ENCODE results near the gene TPSD1. TPM values are rescaled to one million over a fixed set of nuclear protein-coding genes. Genes with fewer than 3 reads are reported as not detected.

The TPSD1 gene
- total RNA-seq, 1 experiment from 2014 or later, result not detected

GRCh38 chr16:1213231-1213630, 42.6 kb upstream of the TPSD1 start:
- H3K27ac Mint-ChIP-seq, result no peak overlapping the region
- Histone ChIP-seq H3K27me3 (ENCODE audit: insufficient read depth, low read length) (no peaks in the 10 kb centered on the region), H3K18ac (ENCODE audit: insufficient read length, low read depth, low read length) (no peak overlapping the region), H4K20me1 (ENCODE audit: control insufficient read depth, insufficient read depth, insufficient read length) (peaks cover 3% of the 10 kb centered on the region), H3K4me2 (ENCODE audit: insufficient read depth, insufficient read length, low read length) (no peak overlapping the region), H3T11ph (ENCODE audit: low read length) (no peak overlapping the region), H2BK5ac (ENCODE audit: insufficient read length, low read length) (no peak overlapping the region), H2BK20ac (ENCODE audit: low read depth, low read length, poor library complexity, severe bottlenecking) (no peak overlapping the region), H3K27ac (ENCODE audit: insufficient read length, low read depth, low read length) (no peak overlapping the region), H3K23me2 (ENCODE audit: insufficient read length, low read depth, low read length, poor library complexity, severe bottlenecking) (no peaks in the 10 kb centered on the region), H4K91ac (ENCODE audit: insufficient read length, low read depth, low read length) (no peak overlapping the region), H4K5ac (ENCODE audit: insufficient read length, low read depth, low read length) (no peak overlapping the region), H3K4me1 (ENCODE audit: insufficient read depth, low read length) (no peaks in the 10 kb centered on the region), H3K23ac (ENCODE audit: insufficient read length, low read depth, low read length) (no peak overlapping the region), H3K56ac (ENCODE audit: insufficient read length, low read depth, low read length) (no peak overlapping the region), H2BK120ac (ENCODE audit: low read depth, low read length, poor library complexity, severe bottlenecking) (no peak overlapping the region), H3K79me1 (ENCODE audit: insufficient read depth, low read depth, low read length, poor library complexity, severe bottlenecking) (no peaks in the 10 kb centered on the region), H3K14ac (ENCODE audit: insufficient read depth, low read length) (no peak overlapping the region), H3K9me3 (ENCODE audit: control insufficient read depth, low read depth, low read length) (no peaks in the 10 kb centered on the region), H2BK15ac (ENCODE audit: low read depth, low read length) (no peak overlapping the region), H3K9ac (ENCODE audit: extremely low read depth, insufficient read length, low read length) (no peak overlapping the region), H2AK5ac (ENCODE audit: insufficient read length, low read length) (no peak overlapping the region), H2BK12ac (ENCODE audit: insufficient read length, low read depth, low read length) (no peak overlapping the region), H3K79me2 (ENCODE audit: insufficient read depth, low read length) (no peaks in the 10 kb centered on the region), H3K4ac (ENCODE audit: low read depth, low read length) (no peak overlapping the region), H2AFZ (ENCODE audit: low read length) (no peak overlapping the region), H4K8ac (replicated peaks; ENCODE audit: insufficient read length, low read depth, low read length) (no peak overlapping the region)
- no CpG with 5 or more reads among the region's 8 CpGs for WGBS (ENCODE audit: extremely low coverage, insufficient read length, low lambda C conversion rate)
- no peaks in the 10 kb centered on the region for H3K9me3 Mint-ChIP-seq
- no peaks in the 10 kb centered on the region for H3K4me1 Mint-ChIP-seq
- H3K27me3 Mint-ChIP-seq (ENCODE audit: low read depth), result no peaks in the 10 kb centered on the region
- TF ChIP-seq, protein P1, sequence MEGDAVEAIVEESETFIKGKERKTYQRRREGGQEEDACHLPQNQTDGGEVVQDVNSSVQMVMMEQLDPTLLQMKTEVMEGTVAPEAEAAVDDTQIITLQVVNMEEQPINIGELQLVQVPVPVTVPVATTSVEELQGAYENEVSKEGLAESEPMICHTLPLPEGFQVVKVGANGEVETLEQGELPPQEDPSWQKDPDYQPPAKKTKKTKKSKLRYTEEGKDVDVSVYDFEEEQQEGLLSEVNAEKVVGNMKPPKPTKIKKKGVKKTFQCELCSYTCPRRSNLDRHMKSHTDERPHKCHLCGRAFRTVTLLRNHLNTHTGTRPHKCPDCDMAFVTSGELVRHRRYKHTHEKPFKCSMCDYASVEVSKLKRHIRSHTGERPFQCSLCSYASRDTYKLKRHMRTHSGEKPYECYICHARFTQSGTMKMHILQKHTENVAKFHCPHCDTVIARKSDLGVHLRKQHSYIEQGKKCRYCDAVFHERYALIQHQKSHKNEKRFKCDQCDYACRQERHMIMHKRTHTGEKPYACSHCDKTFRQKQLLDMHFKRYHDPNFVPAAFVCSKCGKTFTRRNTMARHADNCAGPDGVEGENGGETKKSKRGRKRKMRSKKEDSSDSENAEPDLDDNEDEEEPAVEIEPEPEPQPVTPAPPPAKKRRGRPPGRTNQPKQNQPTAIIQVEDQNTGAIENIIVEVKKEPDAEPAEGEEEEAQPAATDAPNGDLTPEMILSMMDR (conservative IDR thresholded peaks at IDR 0.05), result no peak
- DNase-seq, result no peak
- no peak overlapping the region for H3K4me3 Mint-ChIP-seq
- H3K36me3 Mint-ChIP-seq (ENCODE audit: insufficient read depth in 1 of 3, low read depth in 3 of 3), result peaks cover 2 to 44% (median 31%) of the 10 kb centered on the region in 3 experiments; a peak in 6 of 7 replicates
